ENCODE data around the gene ZFYVE28.

GRCh38 chr4:2425386-2426068, 7.1 kb upstream of the ZFYVE28 start:
- TF ChIP-seq CTCF (IDR thresholded peaks at IDR 0.05) = no peak
- TF ChIP-seq POLR2A (IDR thresholded peaks at IDR 0.05) = no peak
